A673 (cell line): Measurements from ENCODE around the gene GALNT16. TPM values are rescaled to one million over a fixed set of nuclear protein-coding genes. Genes with fewer than 3 reads are reported as not detected.
"Not testable (repeated sequence)": the region's sequence is repeated elsewhere in the genome, so short reads cannot be mapped to it uniquely, and the experiment has no call there.

ENCODE experiments used
- BruUV-seq: library from RNA; stranded (reverse); fragments of 400-500 nt; replicated peaks from 2 replicates; lab custom pipeline; 2021; lab: Mats Ljungman, UMichigan
- CTCF ChIA-PET: fragments of 300-600 bp; sonication (Branson Sonifier 250); formaldehyde crosslinking; loops from one replicate; lab custom pipeline; 2022; ENCODE audit warnings: antibody characterized with exemption; lab: Charles Lee
- POLR2A ChIA-PET: fragments of 300-600 bp; sonication (Branson Sonifier 250); formaldehyde crosslinking; loops from one replicate; lab custom pipeline; 2022; ENCODE audit warnings: antibody characterized with exemption; ENCODE audit not compliant: low non-redundant PET; lab: Charles Lee
- DNase-seq: peaks from one replicate; pipeline ENCODE4 v3.0.0-alpha.2; 2015; ENCODE audit warnings: low spot score
- H3K27ac ChIP-seq: fragments of 200-600 bp; sonication (generic); 2 replicates; pipeline ENCODE4 v1.5.1; 2016; ENCODE audit warnings: mixed run types, low read depth, mild to moderate bottlenecking, mixed read lengths, antibody characterized with exemption, low read length; ENCODE audit not compliant: poor library complexity, severe bottlenecking
- H3K27me3 ChIP-seq: fragments of 200-600 bp; sonication (generic); replicated peaks from 2 replicates; pipeline ENCODE4 v1.6.1; 2017; ENCODE audit warnings: mixed run types, low read depth, mild to moderate bottlenecking, mixed read lengths, antibody characterized with exemption, low read length; ENCODE audit not compliant: insufficient read depth, poor library complexity
- H3K36me3 ChIP-seq: fragments of 200-600 bp; sonication (generic); 2 replicates; pipeline ENCODE4 v1.6.1; 2016; ENCODE audit warnings: mixed run types, mild to moderate bottlenecking, mixed read lengths, antibody characterized with exemption, low read length; ENCODE audit not compliant: insufficient read depth, poor library complexity, severe bottlenecking
- H3K4me1 ChIP-seq: fragments of 200-600 bp; sonication (generic); 2 replicates; pipeline ENCODE4 v1.6.1; 2017; ENCODE audit warnings: mixed run types, mild to moderate bottlenecking, mixed read lengths, antibody characterized with exemption, low read length; ENCODE audit not compliant: insufficient read depth, poor library complexity, severe bottlenecking
- H3K4me3 ChIP-seq: fragments of 200-600 bp; sonication (generic); 2 replicates; pipeline ENCODE4 v1.5.1; 2016; ENCODE audit warnings: low read depth, mixed run types, mild to moderate bottlenecking, mixed read lengths, low read length; ENCODE audit not compliant: poor library complexity, severe bottlenecking
- H3K9me3 ChIP-seq: fragments of 200-600 bp; sonication (generic); 2 replicates; pipeline ENCODE4 v1.6.1; 2016; ENCODE audit warnings: mixed run types, low read depth, mild to moderate bottlenecking, mixed read lengths, antibody characterized with exemption, low read length; ENCODE audit not compliant: poor library complexity, severe bottlenecking
- EZH2 ChIP-seq: fragments of 200-600 bp; sonication (generic); IDR thresholded peaks from 2 replicates; pipeline ENCODE4 v1.6.1; 2017; ENCODE audit warnings: borderline replicate concordance, low read depth, mild to moderate bottlenecking, mixed read lengths, antibody characterized with exemption, low read length; ENCODE audit not compliant: poor library complexity, severe bottlenecking
- intact Hi-C: fragments of 100-400 bp; cut with micrococcal nuclease; formaldehyde crosslinking; loops from one replicate; pipeline ENCODE4 v1.10.0; 2022; ENCODE audit not compliant: unreplicated experiment
- total RNA-seq: library from RNA; stranded (reverse); gene quantifications from 2 replicates; pipeline ENCODE4 v1.2.3, GENCODE V29; 2021
- TF ChIP-seq, protein P1 (sequence below): fragments of 300-800, 200-600 bp; sonication (generic); conservative IDR thresholded peaks from 2 replicates; pipeline ENCODE4 v1.5.1; 2017; ENCODE audit warnings: low read depth, mild to moderate bottlenecking, antibody characterized with exemption, low read length, moderate library complexity, mixed read lengths

GALNT16 gene
- total RNA-seq, 1 experiment from 2014 or later = 0.32 TPM

DNA sequence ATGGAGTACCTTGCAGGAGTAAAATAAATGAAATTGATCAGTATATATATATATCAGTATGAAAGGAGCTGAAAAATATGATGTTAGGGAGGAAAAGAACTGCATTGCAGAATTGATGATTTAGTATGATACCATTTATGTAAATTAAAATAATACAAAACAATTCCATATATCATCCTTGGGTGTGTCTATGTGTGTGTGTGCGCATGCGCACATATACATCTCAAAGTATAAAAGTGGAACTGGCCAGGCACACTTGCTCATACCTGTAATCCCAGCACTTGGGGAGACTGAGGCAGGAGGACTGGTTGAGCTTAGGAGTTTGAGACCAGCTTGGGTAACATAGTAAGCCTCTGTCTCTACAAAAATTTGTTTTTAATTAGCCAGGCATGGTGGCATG is 15.4 kb downstream of the GALNT16 start:
- no peak for TF ChIP-seq EZH2
- TF ChIP-seq, protein P1, sequence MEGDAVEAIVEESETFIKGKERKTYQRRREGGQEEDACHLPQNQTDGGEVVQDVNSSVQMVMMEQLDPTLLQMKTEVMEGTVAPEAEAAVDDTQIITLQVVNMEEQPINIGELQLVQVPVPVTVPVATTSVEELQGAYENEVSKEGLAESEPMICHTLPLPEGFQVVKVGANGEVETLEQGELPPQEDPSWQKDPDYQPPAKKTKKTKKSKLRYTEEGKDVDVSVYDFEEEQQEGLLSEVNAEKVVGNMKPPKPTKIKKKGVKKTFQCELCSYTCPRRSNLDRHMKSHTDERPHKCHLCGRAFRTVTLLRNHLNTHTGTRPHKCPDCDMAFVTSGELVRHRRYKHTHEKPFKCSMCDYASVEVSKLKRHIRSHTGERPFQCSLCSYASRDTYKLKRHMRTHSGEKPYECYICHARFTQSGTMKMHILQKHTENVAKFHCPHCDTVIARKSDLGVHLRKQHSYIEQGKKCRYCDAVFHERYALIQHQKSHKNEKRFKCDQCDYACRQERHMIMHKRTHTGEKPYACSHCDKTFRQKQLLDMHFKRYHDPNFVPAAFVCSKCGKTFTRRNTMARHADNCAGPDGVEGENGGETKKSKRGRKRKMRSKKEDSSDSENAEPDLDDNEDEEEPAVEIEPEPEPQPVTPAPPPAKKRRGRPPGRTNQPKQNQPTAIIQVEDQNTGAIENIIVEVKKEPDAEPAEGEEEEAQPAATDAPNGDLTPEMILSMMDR = no peak
- intact Hi-C loops = no loop called here
- CTCF ChIA-PET = no interaction called here
- Histone ChIP-seq H3K4me3 (no peak overlapping the region), H3K27me3 (no peaks in the 10 kb centered on the region), H3K4me1 (no peaks in the 10 kb centered on the region), H3K27ac (no peak overlapping the region), H3K9me3 (no peaks in the 10 kb centered on the region), H3K36me3 (no peaks in the 10 kb centered on the region)
- DNase-seq = no peak
- POLR2A ChIA-PET = no interaction called here
- BruUV-seq = no TSS peak

DNA sequence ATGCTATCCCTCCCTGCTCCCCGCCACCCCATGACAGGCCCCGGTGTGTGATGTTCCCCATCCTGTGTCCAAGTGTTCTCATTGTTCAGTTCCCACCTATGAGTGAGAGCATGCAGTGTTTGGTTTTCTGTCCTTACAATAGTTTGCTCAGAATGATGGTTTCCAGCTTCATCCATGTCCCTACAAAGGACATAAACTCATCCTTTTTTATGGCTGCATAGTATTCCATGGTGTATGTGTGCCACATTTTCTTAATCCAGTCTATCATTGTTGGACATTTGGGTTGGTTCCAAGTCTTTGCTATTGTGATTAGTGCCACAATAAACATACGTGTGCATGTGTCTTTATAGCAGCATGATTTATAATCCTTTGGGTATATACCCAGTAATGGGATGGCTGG is 17.4 kb downstream of the GALNT16 start:
- H3K4me1 ChIP-seq, H3K27ac ChIP-seq, H3K4me3 ChIP-seq, H3K27me3 ChIP-seq, intact Hi-C loops, H3K9me3 ChIP-seq, BruUV-seq, POLR2A ChIA-PET, CTCF ChIA-PET, DNase-seq, H3K36me3 ChIP-seq: not testable (repeated sequence)

DNA sequence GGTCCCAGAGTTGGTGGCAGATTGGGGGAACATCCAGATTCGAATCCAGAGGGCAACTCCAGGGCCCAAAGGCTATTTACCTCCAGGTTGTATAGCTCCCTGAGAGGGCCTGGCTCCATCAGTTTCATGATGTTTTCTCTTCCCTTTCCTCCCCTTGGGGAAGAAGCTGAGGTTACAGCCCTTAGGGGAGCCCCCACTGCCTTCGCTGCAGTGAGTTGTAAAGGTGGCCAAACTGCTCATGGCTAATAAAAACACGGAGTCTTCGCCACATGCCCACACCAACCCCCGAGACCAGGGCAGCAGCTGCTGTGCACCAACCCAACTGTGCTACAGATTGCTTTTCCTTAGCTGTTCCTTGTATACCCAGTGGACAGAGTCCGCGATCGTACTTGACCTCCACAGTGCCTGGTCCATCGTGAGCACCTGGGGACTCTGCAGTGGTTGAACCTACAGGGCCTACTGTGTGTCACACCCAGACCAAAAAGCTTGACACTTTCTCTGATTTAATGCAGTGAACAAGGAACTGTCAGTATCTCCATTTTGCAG is 20.9 kb downstream of the GALNT16 start:
- Histone ChIP-seq H3K27me3 (no peaks in the 10 kb centered on the region), H3K36me3 (no peaks in the 10 kb centered on the region), H3K4me1 (no peaks in the 10 kb centered on the region), H3K9me3 (no peaks in the 10 kb centered on the region), H3K4me3 (no peak overlapping the region), H3K27ac (no peak overlapping the region)
- TF ChIP-seq, protein P1 = no peak
- no peak for TF ChIP-seq EZH2
- ChIA-PET CTCF (no interaction called here), POLR2A (no interaction called here)
- intact Hi-C loops = no loop called here
- no peak for DNase-seq
- no TSS peak for BruUV-seq
